GM21360 (cell line): Measurements from ENCODE around the gene CRYBA4.

Experiments used
- ATAC-seq: cut with Tn5 transposase; IDR thresholded peaks from one replicate; pipeline ENCODE4 v1.9.1; 2021; ENCODE audit warnings: mild to moderate bottlenecking, moderate library complexity; ENCODE audit not compliant: unreplicated experiment

The CRYBA4 gene

DNA sequence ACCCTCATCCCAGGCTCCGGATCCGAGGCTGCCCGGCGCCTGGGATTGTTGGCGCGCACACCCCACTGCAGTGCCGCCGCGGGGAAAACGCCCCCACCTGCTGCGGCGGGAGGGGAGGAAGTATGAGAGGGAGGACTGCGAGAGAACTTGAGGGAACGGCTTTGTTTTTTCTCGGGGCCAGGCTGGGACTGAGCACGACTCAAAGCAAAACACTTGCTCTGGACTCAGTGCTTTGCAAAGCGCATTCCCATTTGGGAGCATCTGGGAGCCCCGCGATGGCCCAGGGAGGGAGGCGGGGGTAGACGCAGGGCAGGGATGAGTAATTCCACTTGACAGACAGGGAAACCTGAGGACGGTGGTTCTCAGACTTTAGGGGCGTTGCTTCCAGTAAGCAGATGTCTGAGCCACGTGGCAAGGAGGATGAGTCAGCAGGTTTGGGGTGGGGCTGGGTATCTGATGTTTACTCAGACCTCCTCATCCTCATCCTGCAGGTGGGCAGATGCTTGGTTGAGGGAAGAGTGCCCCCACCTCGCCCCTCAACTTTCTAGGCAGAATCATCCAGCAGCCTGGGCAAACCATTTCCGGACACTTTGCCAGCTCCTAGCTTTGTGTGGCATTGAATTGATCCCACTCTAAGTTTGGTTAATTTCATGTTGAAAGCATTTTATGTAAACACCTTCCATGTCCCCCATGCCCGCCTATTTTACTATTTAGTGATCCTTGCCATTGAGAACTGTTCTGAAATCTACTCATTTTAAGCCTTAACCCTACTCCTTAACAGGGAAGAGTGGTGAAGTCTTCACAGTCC, 37.1 kb downstream of the CRYBA4 start:
- ATAC-seq, result no peak

DNA sequence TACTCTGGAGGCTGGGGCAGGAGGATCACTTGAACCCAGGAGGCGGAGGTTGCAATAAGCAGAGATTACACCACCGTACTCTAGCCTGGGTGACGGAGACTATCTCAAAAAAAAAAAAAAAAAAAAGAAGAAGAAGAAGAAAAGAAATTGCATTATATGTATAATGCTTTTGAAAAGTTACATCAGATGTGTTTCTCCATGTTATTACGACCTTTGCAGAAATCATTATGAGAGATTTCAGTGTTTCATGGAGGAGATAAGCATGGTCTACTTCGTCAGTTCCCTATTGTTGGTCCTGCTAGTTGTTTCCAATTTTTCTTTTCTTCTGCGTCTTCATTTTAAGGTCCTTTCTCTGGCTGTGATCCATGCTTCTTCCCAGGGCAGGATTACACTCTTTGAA, 38.6 kb downstream of the CRYBA4 start:
- ATAC-seq, result no peak

DNA sequence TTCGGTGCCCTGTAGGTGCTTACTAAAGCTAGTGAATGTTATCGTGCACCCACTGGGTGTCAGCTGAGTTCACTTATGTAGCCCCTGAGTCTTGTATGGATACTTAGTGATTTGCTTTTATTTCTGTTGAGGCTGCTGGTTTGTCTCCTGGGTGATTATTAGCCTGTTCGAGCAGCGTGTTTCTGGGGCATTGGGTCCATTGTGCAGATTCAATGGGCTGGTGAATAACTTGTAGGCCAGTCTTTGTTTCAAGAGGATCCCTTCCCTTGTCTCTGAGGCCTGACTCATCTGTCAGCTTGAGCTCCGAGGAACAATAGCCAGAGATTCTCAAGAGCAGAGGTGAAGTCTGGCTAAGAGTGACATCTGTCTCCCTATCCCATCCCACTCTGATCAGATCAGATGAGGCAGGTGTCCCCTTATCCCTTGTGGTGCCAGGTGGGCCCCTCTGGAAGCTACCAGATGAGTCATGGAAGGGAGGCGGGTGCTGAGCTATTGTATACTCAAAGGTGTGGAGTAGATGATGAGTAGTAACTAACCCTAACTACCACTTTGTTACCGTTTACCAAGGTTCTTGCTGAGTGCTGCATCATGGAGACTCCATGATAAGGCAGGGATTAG, 39.3 kb downstream of the CRYBA4 start:
- no peak for ATAC-seq

DNA sequence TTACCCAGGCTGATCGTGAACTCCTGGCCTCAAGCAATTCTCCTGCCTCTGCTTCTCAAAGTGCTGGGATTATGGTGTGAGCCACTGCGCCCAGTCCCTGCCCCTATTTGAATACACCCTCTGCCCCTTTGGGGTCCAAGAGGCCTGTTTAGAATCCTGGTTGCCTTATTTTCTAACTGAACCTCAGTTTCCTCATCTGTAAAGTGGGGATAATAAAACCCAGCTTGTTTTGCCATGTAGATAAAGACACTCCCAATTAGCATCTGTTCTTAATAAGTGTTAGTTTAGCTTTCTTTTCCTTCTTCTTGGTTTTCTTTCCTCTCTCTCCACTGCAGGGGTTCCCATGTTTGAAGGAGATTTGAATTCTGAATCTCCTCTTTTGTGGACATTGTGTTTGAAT, 40.4 kb downstream of the CRYBA4 start:
- no peak for ATAC-seq

DNA sequence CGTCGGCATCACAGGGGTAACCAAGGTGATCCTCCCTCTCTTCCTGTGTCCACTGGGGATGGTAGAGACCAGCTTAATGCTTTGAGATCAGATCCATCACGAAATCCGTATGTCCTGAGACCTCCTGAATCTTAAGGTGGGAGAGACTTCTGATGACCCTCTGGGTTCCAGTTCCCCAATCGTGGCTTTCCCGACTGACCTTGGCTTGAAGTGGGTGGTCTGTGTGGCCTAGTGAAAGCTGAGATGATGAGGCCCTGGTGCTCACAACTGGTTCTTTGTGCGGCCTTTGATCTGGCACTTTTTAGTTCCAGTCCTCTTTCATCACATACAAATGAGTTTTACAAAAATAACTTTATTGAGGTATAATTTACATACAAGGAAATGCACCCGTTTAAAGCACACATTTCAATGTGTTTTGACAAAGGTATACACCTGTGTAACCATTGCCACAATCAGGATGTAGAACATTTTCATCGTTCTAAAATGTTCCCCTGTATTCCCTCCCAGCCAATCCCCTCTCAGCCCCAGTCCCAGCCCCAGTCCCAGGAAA, 41.7 kb downstream of the CRYBA4 start:
- no peak for ATAC-seq

DNA sequence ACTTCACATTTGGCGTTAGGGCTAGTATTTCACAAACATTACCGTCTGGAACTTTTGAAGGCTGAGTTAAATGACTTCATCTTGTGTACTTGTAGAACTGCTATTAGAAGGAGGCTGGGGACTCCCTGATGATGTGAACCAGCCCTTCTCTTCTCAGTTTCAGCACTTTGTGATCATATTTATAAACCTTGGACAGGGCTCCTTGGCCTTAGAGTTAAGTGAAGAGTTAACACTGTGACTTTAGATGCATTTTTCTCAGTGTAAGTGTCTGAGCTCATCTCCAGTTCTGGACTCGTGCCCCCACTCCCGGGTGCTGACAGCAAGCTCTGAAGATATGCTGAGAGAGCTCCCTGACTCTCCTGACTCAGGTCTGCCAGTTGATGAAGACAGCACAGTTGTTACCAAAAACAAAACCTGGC, 44.1 kb downstream of the CRYBA4 start:
- no peak for ATAC-seq

DNA sequence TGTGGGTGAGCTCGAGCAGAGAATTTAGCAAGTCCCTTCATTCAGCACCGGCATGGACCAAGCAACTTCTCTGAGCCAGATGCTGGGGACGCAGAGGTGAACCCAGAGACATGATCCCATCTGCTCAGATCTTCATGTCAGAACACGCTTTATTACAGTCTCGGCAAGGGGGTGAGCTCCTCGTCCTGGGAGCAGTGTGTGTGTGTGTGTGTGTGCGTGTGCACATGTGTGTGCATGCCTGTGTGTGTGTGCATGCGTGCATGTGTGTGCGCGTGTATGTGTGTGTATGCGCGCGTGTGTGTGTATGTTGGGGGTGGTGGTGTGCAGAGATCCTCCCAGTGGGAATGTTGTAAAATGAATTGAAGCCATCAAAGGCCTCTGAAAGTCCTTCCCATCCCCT, 45.4 kb downstream of the CRYBA4 start:
- ATAC-seq, result no peak

DNA sequence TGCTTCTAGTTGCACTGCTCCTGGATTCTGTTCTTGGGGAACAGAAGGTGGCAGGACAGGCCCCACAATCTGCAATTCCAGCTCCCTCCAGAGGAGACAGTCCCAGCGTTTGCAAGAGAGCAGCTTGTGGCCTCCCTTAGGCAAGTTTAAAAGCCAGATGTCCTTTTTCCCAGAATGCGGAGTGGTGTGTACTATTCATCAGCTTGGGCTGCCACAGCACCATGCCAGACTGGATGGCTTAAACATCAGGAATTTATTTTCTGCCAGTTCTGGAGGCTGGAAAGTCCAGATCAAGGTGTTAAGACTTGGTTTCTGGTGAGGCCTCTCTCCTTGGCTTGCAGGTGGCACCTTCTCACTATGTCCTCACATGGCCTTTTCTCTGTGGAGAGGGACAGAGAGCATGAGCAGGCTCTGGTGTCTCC, 47.3 kb downstream of the CRYBA4 start:
- no peak for ATAC-seq

DNA sequence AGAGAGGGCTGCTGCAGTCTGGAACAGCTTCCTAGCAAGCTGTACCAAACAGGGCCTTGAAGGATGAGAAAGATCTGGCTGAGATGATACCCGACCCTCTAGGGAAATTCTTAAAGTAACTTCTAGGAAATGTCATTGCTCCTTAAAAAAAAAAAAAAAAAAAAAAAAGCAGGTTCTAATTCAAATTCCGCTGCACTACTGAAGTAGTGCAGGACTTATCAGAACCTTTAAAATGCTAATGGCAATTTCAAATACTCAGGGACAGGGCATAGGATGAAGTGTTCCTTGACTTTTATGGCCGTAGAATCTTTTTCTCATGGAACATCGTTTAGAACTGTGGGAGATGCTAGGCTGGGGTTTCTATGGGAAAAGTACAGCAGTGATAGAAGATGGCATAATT, 48.7 kb downstream of the CRYBA4 start:
- no peak for ATAC-seq

DNA sequence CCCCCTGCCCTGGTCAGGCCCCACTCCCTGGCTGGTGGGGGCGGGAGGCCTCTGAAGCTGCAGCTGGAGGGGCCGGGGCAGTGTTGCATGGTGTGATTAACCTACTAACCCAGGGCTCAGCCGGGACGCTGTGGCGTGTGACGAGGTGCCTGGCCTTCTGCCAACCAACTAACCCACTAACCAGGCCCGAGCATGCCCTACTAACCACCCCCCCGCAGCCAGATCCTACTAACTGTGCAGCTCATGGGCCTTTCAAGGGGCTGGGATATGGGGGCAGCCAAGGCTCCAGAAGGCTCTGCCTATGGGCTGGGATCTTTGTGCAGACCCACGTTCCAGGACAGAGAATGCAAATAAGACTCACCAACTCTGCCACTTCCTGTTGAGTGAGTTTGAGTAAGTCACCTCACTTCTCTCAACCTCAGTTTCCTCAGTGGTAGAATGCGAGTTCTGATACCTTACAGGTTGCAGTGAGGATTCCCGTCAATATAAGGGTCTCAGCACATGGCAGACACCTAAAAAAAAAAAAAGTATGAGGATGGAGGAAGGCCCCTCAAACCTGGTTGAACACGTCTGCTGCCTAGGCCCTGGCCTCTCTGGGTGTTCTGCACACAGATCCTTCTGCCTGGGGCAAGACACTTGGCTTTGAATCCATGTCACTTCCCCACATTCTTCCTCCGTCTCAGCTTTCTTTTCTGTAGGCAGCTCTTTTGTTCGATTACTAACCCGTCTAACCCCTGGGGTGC, 49.7 kb downstream of the CRYBA4 start:
- no peak for ATAC-seq

DNA sequence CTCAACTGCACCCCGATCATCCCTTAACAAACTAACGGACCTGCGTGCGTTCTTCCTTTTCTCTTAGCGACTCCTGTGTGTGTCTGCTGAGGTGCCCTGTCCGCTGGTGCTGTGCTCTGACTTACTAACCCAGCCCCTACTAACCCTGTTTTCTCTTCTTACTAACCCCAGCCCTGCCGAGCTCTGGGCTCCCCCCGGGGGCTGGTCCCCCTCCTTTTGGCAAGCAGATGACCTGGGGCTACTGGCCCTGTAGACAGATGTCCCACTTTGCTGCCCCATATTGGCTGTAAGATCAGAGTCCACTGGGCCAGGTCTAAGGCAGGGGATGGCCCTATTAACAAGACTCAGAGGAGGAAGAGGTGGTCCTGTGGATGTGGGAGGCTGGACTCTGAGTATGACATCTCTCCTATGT, 50.3 kb downstream of the CRYBA4 start:
- peak; percentile 17 for ATAC-seq

DNA sequence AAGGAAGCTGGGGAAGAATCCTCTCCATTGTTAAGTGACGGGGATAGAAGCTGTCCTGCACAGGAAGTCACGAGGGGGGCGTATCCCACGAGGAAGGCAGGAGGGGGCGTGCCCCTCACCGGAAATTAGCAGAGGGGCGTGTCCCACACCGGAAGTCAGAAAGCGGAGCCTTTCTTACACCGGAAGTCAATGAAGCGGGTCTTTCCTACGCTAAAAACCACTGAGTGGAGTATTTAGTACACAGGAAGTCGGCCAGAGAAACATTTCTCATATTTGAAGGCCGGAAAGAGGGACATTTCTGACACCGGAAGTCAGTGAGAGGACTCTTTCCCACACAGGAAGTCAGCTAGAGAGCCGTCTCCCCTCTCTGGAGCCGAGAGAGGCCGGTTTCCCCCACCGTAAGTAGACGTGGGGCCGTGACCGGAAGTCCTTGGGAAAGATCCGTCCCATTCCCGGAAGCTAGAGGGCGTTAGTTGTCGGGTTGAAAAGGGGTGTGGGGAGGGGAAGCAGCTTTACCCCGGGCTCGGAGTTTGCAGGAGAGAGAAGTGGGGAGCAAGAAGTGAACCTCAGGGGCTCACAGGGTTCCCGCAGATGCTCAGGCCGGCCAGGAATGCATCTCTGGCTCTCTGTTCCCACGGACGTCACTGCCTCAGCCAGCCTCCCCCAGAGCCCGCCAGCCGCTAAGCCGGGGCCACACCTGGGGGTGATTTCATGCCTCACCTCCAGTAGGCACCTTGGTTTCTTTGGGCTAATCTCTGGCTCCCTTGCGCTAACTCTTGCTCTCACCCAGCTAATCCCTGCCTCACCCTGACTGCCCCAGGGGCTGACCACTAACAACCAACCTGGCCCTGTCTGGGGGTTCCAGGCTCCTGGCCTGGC, 51.1 kb downstream of the CRYBA4 start:
- ATAC-seq, result peak; percentile 57

DNA sequence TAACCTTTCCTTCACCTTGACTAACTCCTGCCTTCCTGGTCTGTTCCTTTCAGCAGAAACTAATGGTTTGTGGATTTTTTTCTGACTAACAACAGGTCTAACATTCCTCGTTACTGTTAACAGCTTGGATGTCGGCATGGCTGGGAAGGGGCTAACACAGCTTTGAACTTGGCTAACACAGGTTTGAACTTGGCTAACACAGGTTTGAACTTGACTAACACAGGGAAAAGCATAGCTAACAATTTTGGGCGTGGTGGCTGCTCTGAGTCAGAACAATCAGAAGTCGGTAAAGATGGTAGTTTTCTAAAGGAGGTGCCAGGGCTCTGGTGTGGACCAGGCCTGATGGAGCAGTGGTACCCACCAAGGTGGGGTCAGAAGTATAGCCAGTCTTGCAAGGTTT, 51.7 kb downstream of the CRYBA4 start:
- ATAC-seq, result no peak

DNA sequence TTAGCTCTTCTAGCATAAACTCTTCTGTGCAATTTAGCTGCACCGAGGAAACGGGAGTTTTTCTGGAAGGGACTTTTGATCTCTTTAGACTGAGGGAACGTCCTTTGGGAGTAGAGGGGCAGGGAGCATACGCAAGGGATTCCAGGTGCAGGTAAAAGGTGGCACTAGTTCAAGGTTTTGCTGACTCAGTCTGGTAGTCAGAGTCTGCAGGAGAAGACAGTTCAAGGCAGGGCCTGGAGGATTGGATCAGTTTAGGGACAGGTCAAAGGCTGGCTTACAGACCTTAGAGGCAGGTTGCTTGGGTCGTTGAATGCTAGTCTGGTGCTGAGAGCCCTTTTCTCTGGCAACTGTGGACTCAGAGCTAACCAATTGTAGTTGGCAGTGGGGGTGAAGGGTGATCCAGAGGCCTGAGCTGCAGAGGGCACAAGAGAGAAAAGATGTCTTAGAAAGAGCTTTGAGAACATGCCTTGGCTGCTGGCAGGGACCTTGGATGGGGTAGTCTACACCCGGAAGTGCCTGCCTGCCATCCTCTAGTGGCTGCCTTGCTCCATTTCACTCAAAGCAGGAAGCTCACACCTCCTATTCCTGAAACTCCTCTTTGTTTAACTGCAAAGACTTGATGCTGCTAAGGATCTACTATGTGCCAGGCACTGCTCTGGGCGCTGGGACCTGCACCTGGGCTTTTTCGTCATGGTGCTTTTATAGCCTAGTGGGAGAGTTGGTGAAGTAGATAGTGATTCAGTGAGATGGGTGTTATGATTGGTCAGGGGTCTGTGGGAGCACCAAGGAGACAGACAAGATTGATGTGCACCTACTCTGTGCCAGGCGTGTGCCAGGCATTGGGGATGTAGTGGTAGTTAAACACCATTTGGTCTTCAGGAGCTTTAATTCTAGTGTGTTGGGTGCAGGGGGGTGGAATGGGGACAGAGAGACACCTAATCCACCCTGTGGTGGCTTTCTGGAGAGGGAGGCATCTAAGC, 52.7 kb downstream of the CRYBA4 start:
- ATAC-seq, result no peak

DNA sequence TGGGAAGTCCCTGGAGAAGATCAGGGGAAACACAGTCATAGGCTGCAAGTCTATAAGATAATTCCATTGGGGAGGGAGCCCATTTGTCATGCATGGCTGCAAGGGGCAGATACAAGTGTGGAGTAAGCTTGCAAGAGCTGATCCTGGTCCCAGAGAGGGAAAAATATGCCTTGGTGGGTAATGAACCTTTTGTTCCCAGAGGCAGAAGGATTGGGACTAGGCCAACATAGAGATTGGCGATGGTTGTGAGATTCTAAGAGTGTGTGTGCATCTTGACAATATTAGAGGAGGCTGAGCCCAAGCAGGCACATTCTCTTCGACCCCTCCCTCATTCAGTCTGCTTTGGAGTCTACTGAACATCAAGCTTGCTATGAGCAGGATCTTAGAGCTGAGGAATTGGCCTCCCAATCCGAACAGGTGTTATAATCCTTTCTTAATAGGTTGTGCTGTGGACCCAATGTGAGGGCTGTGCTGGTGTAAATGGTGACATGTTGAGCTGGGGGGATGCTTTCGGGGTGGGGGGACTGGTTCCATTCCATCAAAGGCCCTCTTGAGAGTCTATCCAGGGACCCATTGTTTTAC, 54.0 kb downstream of the CRYBA4 start:
- ATAC-seq, result no peak

DNA sequence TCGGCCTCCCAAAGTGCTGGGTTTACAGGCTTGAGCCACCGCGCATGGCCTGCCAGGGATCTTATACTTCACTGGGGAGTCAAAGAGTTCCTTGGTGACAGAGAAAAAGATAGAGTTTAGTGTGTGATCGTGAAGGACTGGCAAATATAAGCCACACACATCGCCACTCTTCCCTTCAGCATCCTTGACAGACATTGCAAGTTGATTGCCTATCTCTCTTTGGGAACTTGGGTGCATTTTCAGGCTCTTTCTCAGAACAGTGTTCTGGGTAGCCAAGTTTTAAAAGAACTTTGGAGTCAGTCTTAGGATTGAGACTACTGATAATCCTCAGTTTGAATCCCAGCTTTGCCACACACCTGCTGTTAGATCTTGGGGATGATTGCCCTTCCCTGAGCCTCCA, 55.5 kb downstream of the CRYBA4 start:
- ATAC-seq, result no peak

DNA sequence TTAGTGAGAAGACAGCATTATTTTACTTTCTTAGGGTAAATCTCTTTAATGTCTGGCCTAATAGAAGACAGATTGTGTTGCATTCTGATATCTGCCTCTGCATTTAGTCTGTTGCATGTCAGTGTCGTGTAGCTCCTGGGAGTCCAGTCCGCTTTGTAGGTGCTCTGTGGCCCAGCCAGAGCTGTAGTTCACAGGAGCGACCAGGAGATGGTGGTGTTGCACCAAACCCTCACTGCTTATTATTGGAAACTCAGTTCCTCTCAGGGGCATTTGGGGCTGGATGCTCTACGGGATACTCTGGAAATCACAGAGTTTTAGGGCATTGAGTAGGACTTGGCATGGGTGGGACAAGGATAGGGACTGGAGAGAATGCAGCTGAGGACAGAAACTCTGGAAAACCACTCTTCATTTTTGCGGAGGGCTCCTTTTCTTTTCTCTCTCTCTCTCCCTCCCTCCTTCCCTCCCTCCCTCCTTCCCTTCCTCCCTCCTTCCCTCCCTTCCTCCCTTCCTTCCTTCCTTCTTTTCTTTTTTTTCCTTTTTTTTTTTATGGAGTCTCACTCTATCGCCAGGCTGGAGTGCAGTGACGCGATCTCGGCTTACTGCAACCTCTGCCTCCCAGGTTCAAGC, 57.4 kb downstream of the CRYBA4 start:
- peak; percentile 59 for ATAC-seq
